Measurements from ENCODE around the gene TNC.

DNA sequence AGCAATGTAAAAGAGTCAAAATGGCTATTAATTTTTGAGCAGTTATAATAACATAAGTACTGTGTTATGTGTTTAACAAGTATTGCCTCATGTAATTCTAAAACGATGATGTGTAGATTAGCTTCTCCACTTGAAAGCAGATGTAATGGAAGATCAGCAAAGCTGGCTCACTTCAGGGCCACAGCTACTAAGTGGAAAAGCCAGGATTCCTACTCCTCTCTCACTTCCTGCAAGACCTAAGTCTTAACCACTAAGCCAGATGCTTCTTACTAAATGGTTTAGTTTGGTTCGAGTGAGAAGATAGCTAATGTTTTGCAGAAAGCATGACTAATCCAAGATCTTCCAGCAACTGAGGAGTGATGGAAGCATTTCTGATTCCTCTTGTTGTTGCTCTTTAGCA, 15.7 kb upstream of the TNC start:
- TF ChIP-seq POLR2AphosphoS5 (IDR thresholded peaks at IDR 0.05; ENCODE audit: insufficient read depth in 1 of 2, low read depth in 1 of 2) = no peak
- TF ChIP-seq, protein P1, sequence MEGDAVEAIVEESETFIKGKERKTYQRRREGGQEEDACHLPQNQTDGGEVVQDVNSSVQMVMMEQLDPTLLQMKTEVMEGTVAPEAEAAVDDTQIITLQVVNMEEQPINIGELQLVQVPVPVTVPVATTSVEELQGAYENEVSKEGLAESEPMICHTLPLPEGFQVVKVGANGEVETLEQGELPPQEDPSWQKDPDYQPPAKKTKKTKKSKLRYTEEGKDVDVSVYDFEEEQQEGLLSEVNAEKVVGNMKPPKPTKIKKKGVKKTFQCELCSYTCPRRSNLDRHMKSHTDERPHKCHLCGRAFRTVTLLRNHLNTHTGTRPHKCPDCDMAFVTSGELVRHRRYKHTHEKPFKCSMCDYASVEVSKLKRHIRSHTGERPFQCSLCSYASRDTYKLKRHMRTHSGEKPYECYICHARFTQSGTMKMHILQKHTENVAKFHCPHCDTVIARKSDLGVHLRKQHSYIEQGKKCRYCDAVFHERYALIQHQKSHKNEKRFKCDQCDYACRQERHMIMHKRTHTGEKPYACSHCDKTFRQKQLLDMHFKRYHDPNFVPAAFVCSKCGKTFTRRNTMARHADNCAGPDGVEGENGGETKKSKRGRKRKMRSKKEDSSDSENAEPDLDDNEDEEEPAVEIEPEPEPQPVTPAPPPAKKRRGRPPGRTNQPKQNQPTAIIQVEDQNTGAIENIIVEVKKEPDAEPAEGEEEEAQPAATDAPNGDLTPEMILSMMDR (IDR thresholded peaks at IDR 0.05) = no peak

Measured in vagina (tissue), 2 donors.